K562 (cell line): ENCODE measurements around the gene SCMH1.

ENCODE experiments used
- CBX2 ChIP-seq: fragments of 200-600 bp; sonication (generic); IDR thresholded peaks from one replicate; pipeline ENCODE4 v1.6.1; 2012; ENCODE audit warnings: mild to moderate bottlenecking, low read length, inconsistent platforms; ENCODE audit not compliant: insufficient read depth, poor library complexity, severe bottlenecking
- CHD2 ChIP-seq: IDR thresholded peaks from 2 replicates; pipeline ENCODE4 v1.6.1; 2011; ENCODE audit warnings: low read depth, low read length
- MCM2 ChIP-seq: fragments of 450-650 bp; IDR thresholded peaks from 2 replicates; pipeline ENCODE4 v1.6.1; 2017; ENCODE audit warnings: low read depth, mild to moderate bottlenecking
- POLR2A ChIP-seq: fragments of 450-650 bp; conservative IDR thresholded peaks from 2 replicates; pipeline ENCODE4 v1.6.1; 2016
- TCF7L2 ChIP-seq: fragments of 150-350 bp; IDR thresholded peaks from 2 replicates; pipeline ENCODE4 v1.6.1; 2016; ENCODE audit warnings: low read depth, mild to moderate bottlenecking, low read length, moderate library complexity
- ZSCAN29 ChIP-seq: fragments of 450-650 bp; IDR thresholded peaks from 2 replicates; pipeline ENCODE4 v1.6.1; 2017
- TF ChIP-seq, protein P1 (sequence below), 3 experiments: IDR thresholded peaks in 2 of 3; conservative IDR thresholded peaks in 1 of 3; 2 replicates each; pipeline ENCODE4 v1.5.1; 2011 to 2012; ENCODE audit warnings: low read length in 3 of 3, mild to moderate bottlenecking in 3 of 3, control low read depth in 2 of 3, improper control_type of control experiment in 1 of 3, inconsistent platforms in 1 of 3, low read depth in 1 of 3, mixed read lengths in 1 of 3, moderate library complexity in 1 of 3; ENCODE audit not compliant: insufficient read depth in 2 of 3

GRCh38 chr1:41037116-41037903 is 204.8 kb downstream of the SCMH1 start:
- TF ChIP-seq CHD2 = no peak
- TF ChIP-seq TCF7L2 = no peak
- no peak for TF ChIP-seq MCM2
- TF ChIP-seq, protein P1, sequence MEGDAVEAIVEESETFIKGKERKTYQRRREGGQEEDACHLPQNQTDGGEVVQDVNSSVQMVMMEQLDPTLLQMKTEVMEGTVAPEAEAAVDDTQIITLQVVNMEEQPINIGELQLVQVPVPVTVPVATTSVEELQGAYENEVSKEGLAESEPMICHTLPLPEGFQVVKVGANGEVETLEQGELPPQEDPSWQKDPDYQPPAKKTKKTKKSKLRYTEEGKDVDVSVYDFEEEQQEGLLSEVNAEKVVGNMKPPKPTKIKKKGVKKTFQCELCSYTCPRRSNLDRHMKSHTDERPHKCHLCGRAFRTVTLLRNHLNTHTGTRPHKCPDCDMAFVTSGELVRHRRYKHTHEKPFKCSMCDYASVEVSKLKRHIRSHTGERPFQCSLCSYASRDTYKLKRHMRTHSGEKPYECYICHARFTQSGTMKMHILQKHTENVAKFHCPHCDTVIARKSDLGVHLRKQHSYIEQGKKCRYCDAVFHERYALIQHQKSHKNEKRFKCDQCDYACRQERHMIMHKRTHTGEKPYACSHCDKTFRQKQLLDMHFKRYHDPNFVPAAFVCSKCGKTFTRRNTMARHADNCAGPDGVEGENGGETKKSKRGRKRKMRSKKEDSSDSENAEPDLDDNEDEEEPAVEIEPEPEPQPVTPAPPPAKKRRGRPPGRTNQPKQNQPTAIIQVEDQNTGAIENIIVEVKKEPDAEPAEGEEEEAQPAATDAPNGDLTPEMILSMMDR (IDR thresholded peaks at IDR 0.05 in 2 of 3, conservative IDR thresholded peaks at IDR 0.05 in 1 of 3; ENCODE audit: insufficient read depth in 2 of 3, low read depth in 1 of 3, low read length in 3 of 3) = no peak
- no peak for TF ChIP-seq ZSCAN29
- no peak for TF ChIP-seq CBX2
- TF ChIP-seq POLR2A = no peak
